Muscle layer of duodenum (tissue), 2 donors: ENCODE results near the gene PGM2L1.
"Not testable (repeated sequence)": the region's sequence is repeated elsewhere in the genome, so short reads cannot be mapped to it uniquely, and the experiment has no call there.

Experiments
- H3K27ac ChIP-seq: one replicate; pipeline ENCODE4 v1.7.0; 2013; ENCODE audit warnings: mild to moderate bottlenecking, low read length
- H3K27me3 ChIP-seq: one replicate; pipeline ENCODE4 v1.7.0; 2013; ENCODE audit warnings: low read depth, mild to moderate bottlenecking, control low read depth, low read length
- H3K36me3 ChIP-seq, 2 donors: one replicate each; pipeline ENCODE4 v1.7.0; 2013; ENCODE audit warnings: low read length in 2 of 2, control low read depth in 1 of 2, mild to moderate bottlenecking in 1 of 2; ENCODE audit not compliant: insufficient read depth in 2 of 2, control insufficient read depth in 1 of 2
- H3K4me1 ChIP-seq, 2 donors: one replicate each; pipeline ENCODE4 v1.7.0; 2013; ENCODE audit warnings: low read length in 2 of 2, mild to moderate bottlenecking in 2 of 2, control low read depth in 1 of 2, moderate library complexity in 1 of 2; ENCODE audit not compliant: insufficient read depth in 2 of 2, control insufficient read depth in 1 of 2
- H3K4me3 ChIP-seq, 2 donors: one replicate each; pipeline ENCODE4 v1.7.0; 2013; ENCODE audit warnings: low read length in 2 of 2, low read depth in 1 of 2, mild to moderate bottlenecking in 1 of 2
- H3K9me3 ChIP-seq, 2 donors: one replicate each; pipeline ENCODE4 v1.7.0; 2013; ENCODE audit warnings: low read length in 2 of 2, control low read depth in 1 of 2, mild to moderate bottlenecking in 1 of 2; ENCODE audit not compliant: control insufficient read depth in 1 of 2
- donor health status: healthy.

Gene PGM2L1

DNA sequence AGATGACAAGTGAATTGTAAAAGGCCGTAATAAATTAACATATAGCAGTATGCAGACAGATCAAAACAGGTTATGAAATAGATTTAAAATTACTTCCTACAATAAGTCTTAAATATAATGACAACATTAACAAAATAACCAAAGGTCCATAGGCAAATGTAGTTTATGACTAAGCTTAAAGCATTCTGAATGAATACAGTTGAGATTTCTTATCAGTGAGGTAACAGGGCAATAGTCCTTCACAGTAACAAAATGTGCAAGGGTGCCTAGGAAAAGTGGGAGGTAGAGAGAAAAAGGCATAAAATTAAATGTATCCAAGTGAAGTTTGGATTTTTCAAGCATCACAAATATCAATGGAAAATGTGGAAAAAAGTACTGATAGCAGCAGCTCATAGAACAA is 65.9 kb downstream of the PGM2L1 start:
- Histone ChIP-seq H3K4me1 (no peaks in the 10 kb centered on the region), H3K27me3 (no peaks in the 10 kb centered on the region), H3K9me3 (no peaks in the 10 kb centered on the region), H3K36me3 (no peaks in the 10 kb centered on the region), H3K27ac (no peak overlapping the region), H3K4me3 (no peak overlapping the region)

DNA sequence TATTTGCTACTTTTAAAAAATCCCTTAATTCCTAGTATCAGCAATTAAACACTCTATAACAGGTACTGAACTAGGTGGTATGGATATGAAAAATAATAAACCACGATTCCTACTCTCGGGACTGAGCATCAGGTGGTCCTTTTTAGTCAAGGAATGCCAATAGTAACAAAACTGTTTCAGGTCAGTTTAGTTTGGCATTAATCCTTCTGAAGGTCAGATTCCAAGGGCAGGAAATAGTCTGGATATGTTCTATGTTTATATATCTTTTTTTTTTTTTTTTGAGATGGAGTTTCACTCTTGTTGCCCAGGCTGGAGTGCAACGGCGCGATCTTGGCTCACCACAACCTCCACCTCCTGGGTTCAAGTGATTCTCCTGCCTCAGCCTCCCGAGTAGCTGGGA is 67.2 kb downstream of the PGM2L1 start:
- H3K27ac ChIP-seq, H3K36me3 ChIP-seq: not testable (repeated sequence)

DNA sequence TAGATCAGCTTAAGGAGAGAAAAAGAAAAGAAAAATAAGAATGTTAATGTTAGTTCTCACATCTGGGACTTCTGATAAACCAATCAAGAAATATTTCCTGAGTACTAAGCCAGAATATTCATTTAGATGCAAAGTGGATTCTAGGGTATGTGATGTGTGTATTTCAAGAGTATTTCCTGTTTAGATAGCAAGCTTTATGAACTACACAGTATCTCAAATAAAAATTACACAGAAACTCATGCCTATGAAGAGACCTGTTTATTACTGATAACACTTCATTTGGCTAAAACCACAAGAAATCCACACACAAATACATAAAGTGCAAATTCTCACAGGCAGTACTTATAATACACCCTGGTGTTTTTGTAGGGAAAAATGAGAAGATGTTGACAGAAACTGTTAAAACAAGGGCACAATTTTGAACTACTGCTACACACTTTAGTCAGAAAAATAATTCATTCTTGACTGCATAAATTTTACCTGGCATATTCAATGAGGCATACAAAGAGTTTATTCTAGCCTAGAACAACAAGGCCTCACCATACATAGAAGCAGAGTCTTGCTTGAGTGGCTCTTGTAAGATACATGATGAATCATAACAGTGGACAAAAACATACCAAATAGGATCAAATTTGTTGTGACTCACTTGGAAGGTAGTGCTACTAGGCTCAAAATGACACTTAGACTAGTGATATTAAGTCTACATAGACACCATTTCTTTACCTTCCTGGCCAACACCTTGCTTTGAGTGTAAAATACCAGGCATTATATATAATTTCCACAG is 68.0 kb downstream of the PGM2L1 start:
- no peaks in the 10 kb centered on the region for H3K36me3 ChIP-seq
- no peak overlapping the region for H3K27ac ChIP-seq
- no peak overlapping the region for H3K4me3 ChIP-seq
- H3K27me3 ChIP-seq: no peaks in the 10 kb centered on the region
- no peaks in the 10 kb centered on the region for H3K9me3 ChIP-seq
- peaks cover 10 to 11% of the 10 kb centered on the region in 2 donors for H3K4me1 ChIP-seq

More for the DNA sequence above, 67.2 kb downstream of the PGM2L1 start:
- H3K9me3 ChIP-seq, H3K4me1 ChIP-seq, H3K27me3 ChIP-seq, H3K4me3 ChIP-seq: not testable (repeated sequence)

DNA sequence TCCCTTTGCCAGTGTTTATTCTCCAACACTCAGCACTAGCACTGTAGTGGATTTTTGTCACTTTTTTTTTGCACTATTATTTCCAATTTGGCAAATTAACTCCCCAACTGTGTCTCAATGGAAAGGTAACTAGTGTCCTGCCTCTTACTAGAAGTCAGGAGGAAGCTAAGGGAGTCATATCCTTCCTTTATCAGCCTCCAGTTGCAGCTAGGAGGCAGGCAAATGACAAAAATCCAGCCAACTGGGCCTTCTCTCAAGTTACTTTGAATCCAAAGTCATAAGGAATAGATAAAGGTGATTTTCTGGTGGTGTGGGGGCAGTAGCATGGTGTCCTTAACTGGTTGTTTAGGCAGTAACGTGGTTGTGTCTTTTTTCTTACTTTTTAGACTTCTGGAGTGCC is 71.2 kb downstream of the PGM2L1 start:
- Histone ChIP-seq H3K27me3 (no peaks in the 10 kb centered on the region), H3K36me3 (no peaks in the 10 kb centered on the region)

DNA sequence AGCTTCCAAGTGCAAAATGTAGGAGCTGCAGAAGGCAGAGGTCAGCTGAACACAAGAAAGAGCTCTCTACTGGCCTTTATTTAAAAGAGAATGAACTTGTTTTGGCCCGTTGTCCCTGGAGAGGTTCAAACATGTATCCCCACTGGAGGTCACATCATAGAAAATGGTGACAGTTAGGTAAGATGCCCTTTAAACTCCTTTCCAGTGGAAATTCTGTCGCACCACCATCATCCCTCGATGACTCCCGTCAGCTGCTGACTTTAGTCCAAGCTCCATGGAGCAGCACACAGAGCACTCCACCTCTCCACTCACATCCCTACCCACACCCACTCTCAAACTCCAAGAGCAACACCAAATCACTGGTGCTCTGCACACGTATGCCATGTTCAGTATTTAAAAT is 71.6 kb downstream of the PGM2L1 start:
- Histone ChIP-seq H3K4me3 (no peak overlapping the region), H3K27me3 (no peaks in the 10 kb centered on the region), H3K27ac (no peak overlapping the region), H3K9me3 (no peaks in the 10 kb centered on the region), H3K36me3 (no peaks in the 10 kb centered on the region), H3K4me1 (peaks cover 10 to 23% of the 10 kb centered on the region in 2 donors)

More for the DNA sequence above, 71.2 kb downstream of the PGM2L1 start:
- Histone ChIP-seq H3K4me3 (no peak overlapping the region), H3K4me1 (peaks cover 10 to 19% of the 10 kb centered on the region in 2 donors), H3K9me3 (no peaks in the 10 kb centered on the region), H3K27ac (no peak overlapping the region)

DNA sequence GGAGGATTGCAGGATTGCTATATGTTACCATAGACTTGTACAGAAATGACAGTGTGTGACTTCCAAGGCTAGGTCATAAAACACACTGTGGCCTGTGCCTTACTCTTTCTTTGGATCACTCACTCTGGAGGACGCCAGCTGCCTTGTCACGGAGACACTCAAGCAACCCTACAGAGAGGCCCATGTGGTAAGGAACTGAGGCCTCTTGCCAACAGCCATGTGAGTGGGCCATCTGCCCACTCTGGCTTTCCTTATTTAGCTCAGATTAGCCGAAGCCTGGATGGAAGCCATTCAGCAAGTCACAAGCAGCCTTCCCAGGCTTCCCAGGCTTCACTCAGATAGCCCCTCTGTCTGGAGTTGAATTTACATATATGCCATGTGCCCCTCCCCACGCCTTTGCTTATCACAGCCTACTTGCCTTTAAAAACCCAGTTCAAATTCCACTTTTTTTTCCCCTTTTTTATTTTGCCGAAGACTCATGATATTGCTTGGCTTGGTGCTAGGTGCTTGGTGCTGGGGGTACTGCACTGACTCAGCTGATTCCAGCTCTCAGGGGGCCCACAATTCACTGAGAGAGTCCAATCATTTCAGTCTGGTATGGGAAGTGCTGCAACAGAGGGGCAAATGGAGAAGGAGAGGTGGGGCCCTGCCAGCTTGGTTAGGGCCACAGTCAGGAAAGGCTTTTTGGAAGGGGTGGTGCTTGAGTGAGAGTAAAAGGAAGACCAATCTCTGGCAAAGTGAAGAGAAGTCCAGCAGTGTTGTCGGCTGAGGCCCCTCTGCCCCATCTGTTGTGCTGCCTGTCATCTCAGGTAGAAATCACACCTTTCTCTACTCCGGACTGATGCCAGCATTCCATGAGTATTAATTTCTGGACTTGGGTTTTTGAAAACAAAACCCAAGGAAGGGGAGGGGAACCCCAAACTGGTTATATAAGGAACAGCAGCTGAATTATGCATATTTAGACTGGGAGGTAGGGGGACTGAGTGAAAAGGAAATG is 72.3 kb downstream of the PGM2L1 start:
- H3K4me1 ChIP-seq: peaks cover 10 to 25% of the 10 kb centered on the region in 2 donors
- no peaks in the 10 kb centered on the region for H3K27me3 ChIP-seq
- no peak overlapping the region for H3K4me3 ChIP-seq
- H3K9me3 ChIP-seq: no peaks in the 10 kb centered on the region
- H3K36me3 ChIP-seq: no peaks in the 10 kb centered on the region
- H3K27ac ChIP-seq: no peak overlapping the region

DNA sequence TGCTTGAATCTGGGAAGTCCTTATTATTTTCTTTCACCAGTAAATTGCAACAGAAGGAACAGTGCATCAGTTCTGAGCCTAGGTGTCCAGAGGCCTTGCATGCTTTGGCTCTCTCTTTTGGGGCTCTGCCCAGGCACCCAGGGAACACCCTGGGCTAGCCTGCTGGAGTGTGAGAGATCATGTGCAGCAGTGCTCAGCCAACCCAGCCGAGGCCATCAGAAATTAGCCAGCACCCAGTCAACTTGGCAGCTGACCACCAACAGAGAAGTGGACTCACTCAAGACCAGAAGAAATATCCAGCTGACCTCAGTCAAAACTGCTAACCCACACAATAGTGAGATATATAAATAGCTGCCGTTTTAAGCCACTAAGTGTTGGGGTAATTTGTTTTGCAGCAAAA is 75.6 kb downstream of the PGM2L1 start:
- Histone ChIP-seq H3K27ac (no peak overlapping the region), H3K4me1 (peaks cover 10 to 25% of the 10 kb centered on the region in 2 donors), H3K4me3 (no peak overlapping the region), H3K27me3 (no peaks in the 10 kb centered on the region), H3K36me3 (no peaks in the 10 kb centered on the region), H3K9me3 (no peaks in the 10 kb centered on the region)

DNA sequence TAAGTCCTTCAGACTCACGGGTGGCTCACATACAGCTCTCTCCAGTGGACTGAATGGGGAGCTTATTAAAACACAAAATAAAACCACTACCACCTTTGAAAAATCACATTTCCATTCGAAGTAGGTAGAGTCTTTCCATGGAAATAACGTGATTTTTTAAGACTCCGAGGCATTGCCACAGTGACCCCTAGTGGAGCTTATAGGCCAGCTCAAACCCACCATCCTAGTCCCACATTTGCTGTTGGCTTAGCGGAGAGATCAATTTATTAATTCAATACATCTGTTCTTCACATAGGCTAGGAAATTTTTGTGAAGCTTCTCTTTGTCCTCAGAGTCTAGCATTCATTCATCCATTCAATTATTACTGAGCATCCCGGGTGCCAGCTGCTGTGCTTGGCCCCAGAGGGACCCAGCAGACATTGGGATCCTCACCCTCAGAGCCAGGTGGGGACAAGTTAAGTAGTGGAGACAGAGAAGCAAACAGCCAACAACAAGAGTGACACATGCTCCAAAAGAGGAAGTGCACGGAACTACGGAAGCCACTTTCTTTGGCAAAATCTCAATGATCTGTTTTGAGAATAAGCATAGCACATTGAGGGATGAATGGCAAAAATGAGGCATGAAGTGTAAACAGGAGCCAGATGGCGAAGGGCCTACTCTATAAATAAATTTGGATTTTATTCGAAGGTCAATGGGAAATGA is 76.6 kb downstream of the PGM2L1 start:
- Histone ChIP-seq H3K36me3 (no peaks in the 10 kb centered on the region), H3K9me3 (peaks cover 0 to 5% of the 10 kb centered on the region in 2 donors), H3K4me1 (peaks cover 10 to 24% of the 10 kb centered on the region in 2 donors), H3K27ac (no peak overlapping the region), H3K4me3 (no peak overlapping the region), H3K27me3 (no peaks in the 10 kb centered on the region)

DNA sequence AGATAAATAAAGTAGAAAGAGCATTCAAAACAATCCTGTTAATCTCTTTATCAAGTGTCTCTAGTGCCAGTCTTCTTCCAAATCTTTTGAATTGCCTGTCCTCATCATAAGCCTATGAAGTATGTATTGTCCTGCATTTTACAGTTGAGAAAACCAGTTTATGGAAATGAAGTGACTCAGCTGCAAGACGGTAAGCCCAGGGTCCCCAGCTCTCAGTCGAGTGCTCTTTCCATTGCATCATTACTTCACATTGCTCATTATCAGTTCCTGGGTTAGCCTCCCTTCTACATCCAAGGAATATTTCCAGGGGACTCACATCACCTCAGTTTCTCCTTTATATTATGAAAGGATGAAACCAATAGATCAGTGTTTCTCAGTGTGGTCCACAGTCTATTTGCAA is 77.7 kb downstream of the PGM2L1 start:
- H3K27ac ChIP-seq: no peak overlapping the region
- no peak overlapping the region for H3K4me3 ChIP-seq
- H3K4me1 ChIP-seq: peaks cover 0 to 13% of the 10 kb centered on the region in 2 donors
- no peaks in the 10 kb centered on the region for H3K36me3 ChIP-seq
- H3K9me3 ChIP-seq: peaks cover 0 to 6% of the 10 kb centered on the region in 2 donors
- no peaks in the 10 kb centered on the region for H3K27me3 ChIP-seq

DNA sequence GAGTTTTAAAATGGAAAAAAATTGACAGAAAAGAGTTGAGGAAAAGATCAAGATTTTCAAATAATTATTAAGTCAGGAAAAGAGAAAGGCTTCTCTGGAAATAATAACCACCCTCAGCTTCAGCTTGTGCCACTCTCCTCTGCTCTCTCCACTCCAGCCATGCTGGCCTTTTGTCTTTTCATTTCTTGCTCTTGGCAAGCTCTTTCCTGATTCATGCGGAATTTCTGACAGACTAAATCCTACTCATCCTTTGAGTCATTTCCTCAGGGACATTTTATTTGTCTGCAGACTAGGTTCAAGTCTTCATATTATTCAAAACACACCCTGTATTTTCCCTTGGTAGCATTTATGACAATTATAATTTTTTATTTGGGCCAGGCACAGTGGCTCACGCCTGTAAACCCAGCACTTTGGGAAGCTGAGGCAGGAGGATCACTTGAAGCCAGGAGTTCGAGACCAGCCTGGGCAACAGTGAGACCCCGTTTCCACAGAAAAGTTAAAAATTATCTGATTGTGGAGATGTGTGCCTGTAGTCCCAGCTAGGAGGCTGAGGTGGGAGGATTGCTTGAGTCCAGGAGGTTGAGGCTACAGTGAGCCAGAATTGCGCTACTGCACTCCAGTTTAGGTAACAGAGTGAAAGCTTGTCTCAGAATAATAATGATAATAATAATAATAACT is 79.0 kb downstream of the PGM2L1 start:
- Histone ChIP-seq H3K4me3 (no peak overlapping the region), H3K9me3 (peaks cover 0 to 6% of the 10 kb centered on the region in 2 donors), H3K36me3 (no peaks in the 10 kb centered on the region), H3K27ac (no peak overlapping the region), H3K4me1 (peaks cover 0 to 13% of the 10 kb centered on the region in 2 donors), H3K27me3 (no peaks in the 10 kb centered on the region)
